T-helper 1 cell (primary cell): Measurements from ENCODE around the gene NSG1.

Source experiments
- DNase-seq, 5 donors: peaks; one replicate each; pipeline ENCODE4 v3.0.0-alpha.2; 2012 to 2020

The NSG1 gene

GRCh38 chr4:4396628-4397440 lies 9.9 kb downstream of the NSG1 start:
- DNase-seq, result no peak

DNA sequence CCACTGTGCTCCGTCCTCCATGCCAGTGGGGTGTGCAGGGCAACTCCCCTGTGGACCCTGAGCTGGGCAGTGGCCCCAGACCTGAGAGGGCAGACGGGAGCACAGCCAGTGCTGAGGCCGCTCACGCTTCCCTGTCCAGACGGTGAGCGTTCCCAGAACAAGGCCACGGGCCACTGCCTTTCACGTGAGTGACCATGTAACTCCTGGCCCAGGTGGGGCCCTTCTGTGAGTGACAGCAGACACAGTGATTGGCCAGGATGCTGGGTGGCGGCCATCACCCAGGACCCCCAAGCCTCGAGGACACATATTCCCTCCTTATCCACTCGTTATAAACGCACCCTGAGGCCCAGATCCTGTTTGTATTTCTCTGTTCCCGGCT lies 10.5 kb downstream of the NSG1 start:
- no peak for DNase-seq

DNA sequence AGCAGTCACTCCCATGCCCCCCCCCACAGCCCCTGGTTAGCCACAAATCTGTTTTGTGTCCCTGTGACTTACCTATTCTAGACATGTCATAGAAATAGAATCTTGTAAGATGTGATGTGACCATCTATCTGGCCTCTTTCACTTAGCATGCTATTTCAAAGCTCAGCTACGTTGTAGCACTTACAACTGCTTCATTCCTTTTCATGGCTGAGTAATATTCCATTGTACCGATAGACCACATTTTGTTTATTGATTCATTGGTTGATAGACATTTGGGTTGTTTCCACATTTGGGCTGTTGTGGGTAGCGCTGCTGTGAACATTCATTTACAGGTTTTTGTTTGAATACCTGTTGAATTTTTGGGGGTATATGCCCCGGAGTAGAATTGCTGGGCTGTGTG lies 11.5 kb downstream of the NSG1 start:
- no peak for DNase-seq

GRCh38 chr4:4401036-4401435 lies 14.1 kb downstream of the NSG1 start:
- DNase-seq, result no peak

DNA sequence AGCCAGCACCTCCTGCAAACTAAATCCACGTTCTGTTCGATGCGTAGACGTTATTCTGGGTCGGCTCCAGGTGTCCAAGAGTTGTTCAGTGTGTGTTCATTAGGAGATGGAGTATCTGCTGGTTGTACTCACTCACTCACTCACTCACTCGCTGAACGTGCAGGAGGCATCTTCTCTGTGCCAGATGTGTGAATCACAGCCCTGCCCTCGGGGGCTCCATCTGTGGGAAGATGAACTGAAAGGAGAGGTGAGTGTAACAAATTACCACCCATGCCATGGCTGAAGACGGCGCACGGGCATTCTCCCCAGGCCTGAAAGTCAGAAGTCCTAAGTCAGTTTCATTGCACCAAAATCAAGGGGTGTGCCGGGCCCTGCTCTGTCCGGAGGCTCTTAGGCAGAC lies 16.1 kb downstream of the NSG1 start:
- DNase-seq, result no peak

DNA sequence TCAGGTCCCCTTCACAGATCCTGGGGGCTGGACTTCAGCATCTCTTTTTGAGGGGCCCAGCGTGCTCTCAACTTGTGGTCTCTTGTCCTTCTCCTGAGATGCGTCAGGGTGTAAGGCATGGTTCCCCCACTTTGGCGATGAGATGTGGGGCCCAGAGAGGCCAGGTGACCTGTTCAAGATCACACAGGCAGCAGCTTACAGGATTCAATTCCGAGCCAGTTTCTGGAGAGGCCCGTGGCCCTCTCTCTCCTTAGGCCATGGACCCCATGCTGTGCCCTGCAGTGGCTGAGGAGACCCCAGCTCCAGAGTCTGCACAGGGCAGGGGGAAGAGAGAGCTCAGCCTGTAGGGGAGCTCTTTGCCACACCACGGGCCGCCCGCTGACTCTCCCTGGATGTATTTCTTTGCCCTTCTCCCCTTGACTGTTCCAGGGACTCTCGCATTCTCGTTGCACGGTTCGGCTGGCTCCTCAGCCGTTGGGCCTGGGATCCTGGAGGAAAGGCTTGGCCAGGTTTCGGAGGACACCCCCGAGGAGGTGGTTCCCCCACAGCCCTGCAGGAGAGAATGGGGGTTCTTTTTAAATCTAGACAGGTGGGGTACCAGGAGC lies 18.6 kb downstream of the NSG1 start:
- no peak for DNase-seq

- DNase-seq, result no peak
Measured at GRCh38 chr4:4406455-4407298, 19.8 kb downstream of the NSG1 start.

GRCh38 chr4:4407299-4408131 lies 20.6 kb downstream of the NSG1 start:
- DNase-seq, result no peak

GRCh38 chr4:4408132-4408523 lies 21.2 kb downstream of the NSG1 start:
- no peak for DNase-seq

- DNase-seq, result no peak
Measured at GRCh38 chr4:4408576-4409335, 21.9 kb downstream of the NSG1 start.

DNA sequence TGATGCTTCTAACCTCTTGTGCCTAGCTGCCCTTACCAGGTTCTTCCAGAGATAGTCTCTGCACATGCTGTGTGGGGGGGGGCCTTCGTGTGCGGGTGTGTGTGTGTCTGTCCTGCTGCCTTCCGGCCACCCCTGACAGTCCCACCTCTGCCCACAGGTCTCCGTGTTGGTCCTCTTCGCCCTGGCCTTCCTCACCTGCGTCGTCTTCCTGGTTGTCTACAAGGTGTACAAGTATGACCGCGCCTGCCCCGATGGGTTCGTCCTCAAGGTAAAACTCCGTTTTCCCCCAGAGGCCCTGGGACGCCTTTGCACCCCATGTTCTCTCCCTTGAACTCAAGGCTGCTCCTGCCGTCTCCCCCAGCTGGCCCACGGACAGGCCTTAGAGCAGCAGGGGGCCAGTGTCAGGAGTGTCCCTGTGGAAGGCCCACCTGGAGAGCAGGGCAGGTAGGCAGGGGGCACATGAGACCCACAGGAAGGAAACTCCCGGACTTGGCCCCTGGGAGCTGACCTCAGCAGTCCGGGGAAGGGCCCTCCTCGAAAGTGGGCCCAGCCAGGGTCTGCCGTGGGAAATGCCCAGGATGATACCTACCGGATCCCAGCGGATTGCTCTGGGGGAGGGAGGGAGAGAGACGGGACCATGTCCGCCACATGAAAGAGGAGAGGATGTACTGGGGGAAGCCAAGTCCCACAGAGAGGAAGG lies 22.7 kb downstream of the NSG1 start:
- no peak for DNase-seq

DNA sequence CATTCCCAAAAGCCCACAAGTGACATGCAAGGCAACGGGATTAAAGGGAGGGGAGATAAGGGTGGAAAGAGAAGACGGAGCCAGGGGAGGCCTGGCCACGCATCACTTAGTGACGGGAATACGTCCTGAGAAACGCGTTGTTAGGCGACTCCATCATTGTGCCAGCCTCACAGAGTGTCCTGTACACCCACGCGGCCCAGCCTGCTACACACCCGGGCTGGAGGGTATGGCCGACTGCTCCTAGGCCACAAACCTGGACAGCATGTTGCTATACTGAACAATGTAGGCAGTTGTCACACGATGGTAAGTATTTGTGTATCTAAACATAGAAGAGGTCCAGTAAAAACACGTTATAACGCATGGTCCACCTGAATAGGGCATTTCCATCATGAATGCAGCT lies 23.4 kb downstream of the NSG1 start:
- no peak for DNase-seq

DNA sequence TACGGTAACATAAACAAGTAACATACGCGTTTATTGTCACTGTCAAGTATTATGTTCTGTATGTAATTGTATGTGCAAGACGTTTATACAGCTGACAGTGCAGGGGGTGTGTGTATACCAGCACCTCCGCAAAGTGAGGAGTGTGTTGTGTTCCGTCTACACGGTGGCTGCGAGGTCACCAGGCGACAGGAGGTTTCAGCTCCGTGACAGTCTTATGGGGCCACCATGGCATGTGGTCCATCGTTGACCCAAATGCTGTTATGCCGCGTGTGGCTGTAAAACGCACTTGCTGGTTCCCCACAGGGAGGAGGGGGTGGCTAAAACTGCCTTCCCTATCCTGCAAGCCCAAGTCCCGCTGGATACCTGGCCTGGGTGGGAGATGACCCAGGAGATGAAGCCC lies 25.0 kb downstream of the NSG1 start:
- DNase-seq, result no peak

- DNase-seq, result no peak
Measured at GRCh38 chr4:4412641-4413372, 25.9 kb downstream of the NSG1 start.

GRCh38 chr4:4413373-4413725 lies 26.4 kb downstream of the NSG1 start:
- no peak for DNase-seq

DNA sequence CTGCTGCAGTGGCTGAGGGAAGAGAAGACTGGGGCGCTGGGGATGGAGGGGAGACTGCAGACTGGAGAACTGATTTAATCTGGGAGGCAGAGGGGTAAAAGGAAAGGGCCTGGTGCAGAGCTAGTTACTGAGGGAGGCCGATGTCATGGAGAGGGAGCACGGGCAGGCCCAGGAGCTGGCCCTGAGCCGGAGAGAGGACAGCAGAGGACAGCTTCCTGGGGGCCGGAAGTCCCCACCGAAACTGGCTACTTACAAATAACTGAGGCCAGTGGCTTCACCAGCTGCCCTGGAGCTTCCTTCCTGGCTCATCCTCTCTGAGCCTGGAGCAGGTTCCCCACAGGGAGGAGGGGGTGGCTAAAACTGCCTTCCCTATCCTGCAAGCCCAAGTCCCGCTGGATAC lies 26.9 kb downstream of the NSG1 start:
- no peak for DNase-seq

DNA sequence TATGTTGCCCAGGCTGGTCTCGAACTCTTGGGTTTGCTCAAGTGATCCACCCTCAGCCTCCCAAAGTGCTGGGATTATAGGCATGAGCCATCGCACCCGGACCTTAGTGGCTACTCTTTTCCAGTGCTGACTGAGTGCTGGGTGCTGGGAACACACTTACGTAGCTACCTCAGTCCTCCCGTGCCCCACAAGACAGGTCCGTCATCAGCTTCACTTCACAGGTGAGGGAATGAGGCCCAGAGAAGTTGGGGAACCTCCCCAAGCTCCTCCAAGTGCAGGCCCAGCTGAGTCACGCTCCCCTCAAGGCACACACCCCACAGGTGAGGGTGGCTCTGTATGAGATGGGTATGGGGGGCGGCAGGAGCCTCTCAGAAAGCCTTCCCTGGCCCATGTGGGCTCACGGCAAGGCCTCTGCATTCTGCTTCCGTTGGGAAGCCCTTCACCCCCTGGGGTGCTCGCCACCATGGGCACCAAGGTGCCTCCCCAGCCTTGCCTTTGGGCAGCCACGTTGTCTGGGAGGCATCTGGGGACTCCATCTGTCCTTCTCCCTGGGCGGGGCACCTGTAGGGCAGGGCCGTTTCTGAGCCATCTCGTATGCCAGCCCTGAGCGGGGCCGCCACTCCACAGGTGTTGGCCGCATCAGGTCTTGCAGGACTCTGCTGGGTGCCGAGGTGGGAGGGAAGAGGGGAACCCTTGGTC lies 28.4 kb downstream of the NSG1 start:
- no peak for DNase-seq

DNA sequence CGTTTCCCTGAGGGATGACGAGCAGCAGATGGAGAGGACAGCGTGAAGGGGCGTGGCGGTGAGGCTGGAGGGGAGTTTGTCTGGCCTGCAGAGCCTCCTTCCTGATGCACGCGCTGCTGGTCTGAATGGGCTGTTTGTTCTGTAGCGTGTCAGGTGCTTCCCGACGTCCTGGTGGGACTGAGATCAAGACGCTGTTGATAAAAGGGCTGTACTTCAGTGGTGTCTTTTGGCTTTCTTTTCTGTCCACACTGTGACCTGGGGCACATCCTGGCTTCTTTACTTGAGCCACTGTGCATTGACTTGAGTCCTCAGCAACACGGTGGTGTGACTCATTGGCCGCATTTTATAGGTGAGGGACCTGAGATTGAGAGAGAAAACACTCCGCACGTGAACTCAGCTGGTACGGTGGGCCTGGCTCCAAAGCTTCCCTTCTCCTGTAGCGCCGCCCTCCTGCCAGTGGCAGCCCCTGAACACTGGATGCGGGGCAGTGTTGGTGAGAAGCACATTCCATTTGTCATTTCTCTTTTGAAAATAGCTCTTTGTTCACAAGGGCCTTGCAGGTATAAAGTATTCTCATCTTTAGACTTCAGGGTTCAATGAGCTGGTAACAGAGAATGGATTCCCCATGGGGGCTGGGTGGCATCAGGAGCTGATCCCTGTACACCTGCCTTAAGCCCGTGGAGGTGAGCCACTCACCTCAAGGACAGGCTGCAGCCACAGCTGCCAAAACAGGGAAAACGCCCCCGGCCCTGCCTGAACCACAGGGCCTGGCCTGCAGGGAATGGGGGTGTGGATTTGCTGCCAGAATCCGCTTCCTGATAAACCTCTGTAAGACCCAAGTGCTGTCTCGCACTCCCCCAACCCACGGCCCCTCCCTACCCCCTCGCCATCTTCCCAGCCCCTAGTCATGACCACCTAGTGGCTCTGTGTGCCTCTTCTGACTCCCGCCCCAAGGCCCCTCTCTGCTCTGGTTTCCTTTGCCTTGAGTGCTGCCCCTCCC lies 29.2 kb downstream of the NSG1 start:
- DNase-seq, result no peak

GRCh38 chr4:4416981-4417380 lies 30.1 kb downstream of the NSG1 start:
- DNase-seq, result no peak
